ENCODE measurements around the gene CISTR.
"Not testable (repeated sequence)": the region's sequence is repeated elsewhere in the genome, so short reads cannot be mapped to it uniquely, and the experiment has no call there.

CISTR gene

DNA sequence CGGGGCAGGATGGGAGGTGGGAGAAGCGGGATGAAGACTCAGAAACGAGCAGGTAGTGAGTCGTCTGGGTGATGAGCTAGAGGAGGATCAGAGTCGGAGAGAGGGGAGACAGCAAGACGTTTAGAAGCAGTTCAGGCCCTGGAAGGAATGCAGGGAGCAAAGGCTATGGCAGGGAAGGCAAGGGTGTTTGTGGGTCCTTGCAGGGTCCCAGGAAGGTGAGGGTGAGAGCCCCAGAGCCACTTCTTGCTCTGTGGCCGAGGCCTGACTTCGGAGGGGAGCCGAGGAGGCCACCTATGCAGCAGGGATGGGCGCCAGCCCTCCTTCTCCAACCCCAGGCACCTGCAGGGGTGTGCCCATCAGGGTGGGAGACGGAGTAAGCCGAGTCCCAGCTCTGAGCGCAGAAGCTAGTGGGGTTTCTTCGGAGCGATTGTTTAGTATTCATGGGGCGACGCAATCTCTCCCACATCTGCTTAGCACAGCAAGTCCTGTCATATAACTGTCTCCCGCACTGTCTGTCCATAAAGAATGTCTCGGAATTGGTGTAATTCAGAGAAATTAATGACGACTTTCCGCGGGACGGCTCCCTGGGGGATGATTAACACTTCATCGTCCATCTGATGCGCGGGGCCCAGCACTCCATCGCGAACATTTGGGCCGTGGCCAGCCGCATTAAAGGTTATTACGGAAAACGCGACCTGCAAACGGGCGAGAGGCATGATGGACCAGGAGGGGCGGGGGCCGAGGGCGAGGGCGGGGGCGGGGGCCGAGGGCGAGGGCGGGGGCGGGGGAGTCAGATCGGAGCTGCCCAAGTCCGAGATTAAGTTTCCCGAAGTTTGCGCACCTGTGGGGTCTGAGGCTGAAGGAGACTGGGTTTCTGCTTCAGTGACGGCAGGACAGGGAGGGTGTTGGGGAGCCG lies 12.3 kb downstream of the CISTR start:
- no peak for DNase-seq

DNA sequence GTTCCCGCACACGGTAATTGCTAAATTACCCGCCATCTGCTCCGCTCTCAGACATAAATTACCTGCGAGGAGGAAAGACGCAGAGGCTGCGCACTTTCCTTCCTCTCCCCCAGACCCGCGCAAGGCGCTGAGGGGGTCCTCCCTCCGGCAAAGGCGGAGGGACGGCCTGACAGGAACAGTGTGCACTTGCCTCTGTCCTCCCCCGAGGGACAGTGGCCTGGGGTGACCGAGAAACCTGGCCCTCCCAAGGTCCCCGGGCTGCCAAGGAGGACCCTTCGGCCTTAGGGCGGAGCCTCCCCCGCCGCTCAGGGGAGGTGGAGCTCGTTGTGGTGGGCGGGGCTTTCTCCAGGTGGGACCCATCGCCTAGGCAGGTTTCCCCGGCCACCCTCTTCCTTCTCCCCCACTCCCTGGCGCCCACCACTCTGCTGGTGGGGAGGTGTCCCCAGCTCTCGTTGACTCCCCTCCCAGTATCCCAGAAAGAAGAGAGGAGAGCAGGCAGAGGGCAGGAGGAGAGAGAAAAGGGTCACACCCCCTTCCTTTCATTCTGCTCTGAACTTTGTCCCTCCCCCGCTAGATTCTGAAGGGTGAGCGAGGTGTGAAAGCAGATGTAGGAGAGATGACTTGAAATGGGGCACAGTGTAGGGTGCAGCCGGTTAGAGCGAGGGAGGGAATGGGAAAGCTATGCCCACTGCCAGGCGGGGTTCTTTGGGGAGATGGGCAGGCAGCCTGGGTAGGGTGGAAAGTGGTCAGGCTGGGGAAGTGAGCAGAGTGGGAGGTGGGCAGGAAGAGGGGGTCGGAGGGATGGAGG lies 13.2 kb downstream of the CISTR start:
- no peak for DNase-seq

- DNase-seq: no peak
Measured at GRCh38 chr12:53737951-53738405, 13.8 kb downstream of the CISTR start.

DNA sequence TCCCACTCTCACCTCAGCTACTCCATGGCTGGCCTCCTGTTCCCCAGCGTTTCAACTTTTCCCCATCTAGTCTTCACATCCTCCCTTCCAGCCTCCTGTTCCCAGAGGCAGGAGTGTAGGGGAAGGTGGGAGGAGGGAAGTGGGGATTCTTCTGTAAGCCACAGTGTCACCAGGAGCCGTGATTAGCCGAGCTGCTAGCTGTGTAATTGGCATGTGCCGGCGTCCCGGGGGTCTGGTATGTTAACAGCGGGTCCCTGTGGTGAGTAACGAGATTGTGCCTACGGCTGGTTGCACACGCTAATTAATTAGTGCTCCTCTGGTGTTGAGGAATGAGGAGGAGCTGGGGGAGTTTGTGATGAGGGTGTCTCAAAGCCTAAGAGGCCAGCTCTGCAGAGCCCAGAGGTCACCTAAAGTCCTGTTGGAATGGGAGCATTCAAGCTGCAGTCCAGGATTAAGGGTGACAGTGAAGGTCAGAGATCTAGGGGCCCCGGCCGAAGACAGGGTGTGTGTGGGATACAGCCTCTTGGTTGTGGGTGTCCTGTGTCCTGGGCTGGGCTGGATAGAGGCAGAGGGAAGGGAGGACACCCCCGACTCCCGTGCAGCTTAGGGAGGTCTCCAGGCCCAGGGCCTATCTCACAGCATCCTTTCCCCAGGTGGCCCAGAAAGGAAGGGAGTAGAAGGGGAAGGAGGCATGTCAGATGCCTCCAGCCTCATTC lies 14.5 kb downstream of the CISTR start:
- DNase-seq: peak; percentile 17

DNA sequence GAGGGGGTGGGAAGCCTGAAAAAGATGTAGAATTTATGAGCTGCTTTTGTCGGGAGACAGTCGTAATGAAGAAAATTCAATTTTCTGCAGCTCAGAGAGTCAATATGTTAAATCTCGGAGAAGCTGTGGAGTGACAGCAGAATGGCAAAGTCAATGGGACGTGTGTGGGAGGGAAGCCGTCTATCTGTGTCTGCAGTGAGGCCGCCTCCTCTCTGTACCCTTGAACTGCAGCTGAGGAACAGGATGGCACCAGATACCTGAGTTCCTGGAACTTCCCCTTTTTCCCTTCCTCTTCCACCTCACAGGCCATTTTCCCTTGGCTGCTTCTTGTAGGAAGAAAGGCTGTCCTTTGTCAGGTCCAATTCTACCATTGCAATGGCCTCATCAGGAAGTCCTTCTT lies 15.2 kb downstream of the CISTR start:
- no peak for DNase-seq

GRCh38 chr12:53735556-53735955 lies 16.2 kb downstream of the CISTR start:
- DNase-seq: no peak

DNA sequence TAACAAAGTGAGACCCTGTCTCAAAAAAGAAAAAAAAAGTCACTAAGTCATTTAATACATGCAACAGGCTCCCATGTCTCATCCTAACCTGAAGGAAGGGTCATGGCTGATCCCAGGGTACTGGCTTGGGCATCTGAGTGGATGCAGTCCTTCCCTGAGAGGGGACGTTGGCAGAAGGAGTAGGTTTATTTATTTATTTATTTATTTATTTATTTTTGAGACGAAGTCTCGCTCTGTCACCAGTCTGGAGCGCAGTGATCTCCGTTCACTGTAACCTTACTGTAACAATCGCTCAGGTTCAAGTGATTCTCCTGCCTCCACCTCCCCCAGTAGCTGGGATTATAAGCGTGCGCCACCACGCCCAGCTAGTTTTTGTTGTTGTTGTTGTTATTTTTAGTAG lies 17.4 kb downstream of the CISTR start:
- no peak for DNase-seq

DNA sequence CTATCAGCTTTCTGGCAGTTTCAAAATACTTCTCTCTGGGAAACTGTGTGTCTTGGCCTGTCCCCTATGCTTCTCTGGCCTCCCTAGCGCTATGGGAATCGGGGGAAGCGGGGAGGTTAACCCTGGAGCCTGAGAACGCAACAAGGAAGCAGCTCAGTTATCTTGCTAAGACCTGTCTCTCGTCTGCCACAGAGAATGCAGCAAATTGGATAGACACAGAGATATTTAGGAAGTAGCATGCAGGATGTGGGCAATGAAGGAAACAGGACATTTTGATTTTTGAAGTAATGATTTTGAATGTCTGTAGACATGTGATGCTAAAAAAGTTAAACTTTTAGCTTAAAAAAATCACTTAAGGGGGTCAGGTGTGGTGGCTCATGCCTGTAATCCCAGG lies 18.0 kb downstream of the CISTR start:
- DNase-seq: no peak

DNA sequence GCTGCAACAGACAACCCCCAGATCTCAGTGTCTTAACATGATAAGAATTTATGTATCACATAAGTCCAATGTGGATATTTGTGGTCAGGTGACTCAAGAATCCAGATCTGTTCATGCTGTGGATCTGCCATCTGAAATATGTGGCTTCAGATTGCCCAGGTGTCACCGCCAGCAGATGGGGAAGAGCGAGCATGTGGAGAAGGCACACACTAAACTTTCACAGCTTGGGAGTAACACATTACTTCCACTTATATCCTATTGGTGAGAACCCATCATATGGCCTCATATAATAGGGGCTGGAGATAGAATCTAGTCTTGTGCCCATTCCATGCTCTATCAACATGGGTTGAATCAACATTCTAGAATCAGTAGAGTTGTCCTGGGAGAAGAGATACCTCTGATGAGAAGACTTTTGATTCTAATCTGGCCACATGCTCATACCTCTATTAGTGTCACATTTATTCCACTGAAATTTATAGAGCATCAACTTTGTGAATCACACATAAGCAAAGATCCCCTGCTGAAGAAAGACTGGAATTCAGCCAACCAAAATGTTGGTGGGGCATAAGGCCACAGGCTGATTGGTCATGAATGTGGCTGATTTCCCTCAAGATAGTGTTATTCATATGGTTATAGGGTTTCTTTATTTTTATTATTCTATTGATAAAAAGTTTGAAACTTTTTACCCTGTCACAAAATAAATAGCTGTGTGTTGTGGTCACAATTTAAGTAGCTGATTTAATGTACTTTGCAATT lies 18.6 kb downstream of the CISTR start:
- DNase-seq: no peak

- DNase-seq: no peak
Measured at GRCh38 chr12:53729644-53730043, 22.1 kb downstream of the CISTR start.

GRCh38 chr12:53728206-53728605 lies 23.6 kb downstream of the CISTR start:
- no peak for DNase-seq

- peak; percentile 97 for DNase-seq
Measured at GRCh38 chr12:53727310-53728041, 24.3 kb downstream of the CISTR start, which contains the start of gene CALCOCO1. Gene CALCOCO1, minus strand, starts transcription at chr12:53727452. Its CDS starts 2,210 bp downstream, at chr12:53725242.

GRCh38 chr12:53726946-53727309 lies 24.9 kb downstream of the CISTR start:
- DNase-seq: no peak

DNA sequence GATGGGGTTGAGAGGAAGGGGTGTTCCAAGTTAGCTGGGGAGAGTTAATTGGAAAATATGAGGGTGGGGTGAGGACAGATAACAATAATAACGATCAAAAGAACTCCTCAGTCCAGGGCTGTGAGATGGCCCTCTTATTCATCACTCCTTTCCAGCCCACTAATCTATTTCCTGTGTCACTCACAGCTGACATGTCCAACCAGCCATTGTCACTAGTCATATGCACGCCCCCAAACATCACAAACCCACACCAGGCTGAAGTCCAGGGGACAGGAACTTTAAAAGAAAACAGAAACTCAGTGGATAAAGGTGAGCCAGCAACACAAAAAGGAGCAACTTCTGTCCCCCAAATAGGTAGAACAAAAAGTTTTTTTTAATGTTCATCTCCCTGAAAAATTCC lies 25.4 kb downstream of the CISTR start:
- DNase-seq: no peak

DNA sequence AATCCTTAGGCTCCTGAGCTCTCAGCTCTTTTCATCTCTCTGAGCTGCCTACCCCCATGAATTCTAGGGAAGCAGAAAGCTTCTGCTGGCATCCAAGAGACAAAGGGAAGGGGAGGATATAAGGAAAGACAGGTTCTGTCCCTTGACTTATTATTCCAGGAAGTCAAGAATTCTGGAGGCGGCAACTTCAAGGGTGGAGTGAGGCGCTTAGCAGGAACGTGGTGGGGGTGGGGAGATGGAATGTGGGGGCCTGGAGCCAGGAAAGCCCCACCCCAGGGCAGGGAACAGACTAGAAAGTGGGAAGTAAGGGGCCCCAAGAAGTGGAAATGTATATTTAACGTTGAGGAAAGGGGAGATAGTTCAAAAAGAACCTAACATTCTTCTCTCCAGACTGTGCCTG lies 26.0 kb downstream of the CISTR start:
- no peak for DNase-seq

- DNase-seq: no peak
Measured at GRCh38 chr12:53722450-53723041, 29.2 kb downstream of the CISTR start.

- no peak for DNase-seq
Measured at GRCh38 chr12:53720946-53721345, 30.8 kb downstream of the CISTR start.

DNA sequence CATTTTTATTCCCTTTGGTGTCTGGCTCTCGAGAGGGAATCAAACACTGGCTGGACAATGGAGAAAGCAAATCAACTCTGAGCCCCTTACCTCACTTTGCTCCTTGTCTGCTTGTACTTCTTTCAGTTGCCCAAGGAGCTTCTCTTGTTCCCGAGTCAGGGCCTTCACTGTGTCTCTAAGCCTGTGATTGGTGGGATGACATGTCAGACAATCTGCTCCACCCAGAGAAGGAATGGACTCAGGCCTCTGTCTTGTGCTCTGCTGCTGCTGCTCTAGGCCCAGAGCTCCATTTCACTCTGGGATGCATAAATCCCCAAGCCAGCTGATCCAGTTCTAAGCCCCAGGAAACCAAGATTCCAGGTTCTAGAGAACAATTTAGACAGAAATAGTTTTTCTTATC lies 32.1 kb downstream of the CISTR start:
- DNase-seq: no peak

GRCh38 chr12:53718567-53718966 lies 33.2 kb downstream of the CISTR start:
- not testable (repeated sequence) for DNase-seq

DNA sequence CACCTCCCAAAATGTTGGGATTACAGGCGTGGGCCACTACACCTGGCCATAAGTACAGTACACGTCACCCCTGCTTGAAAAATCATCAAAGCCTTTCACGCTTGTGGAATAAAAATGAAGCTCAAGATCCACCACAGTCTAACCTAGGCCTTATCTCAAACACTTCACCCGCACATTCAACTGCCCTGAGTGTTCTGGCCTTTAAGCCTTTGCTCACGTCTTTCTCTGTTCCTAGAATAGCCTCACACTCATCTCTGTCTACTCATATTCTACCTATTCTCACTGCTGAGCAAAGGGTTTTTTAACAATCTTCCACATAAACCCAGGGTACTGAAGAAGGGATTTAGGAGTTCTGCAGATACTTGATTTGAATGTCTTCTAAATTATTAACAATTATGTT lies 34.5 kb downstream of the CISTR start:
- no peak for DNase-seq

GRCh38 chr12:53714004-53714403 lies 37.8 kb downstream of the CISTR start:
- no peak for DNase-seq

All from COR-L47 (cell line).